ENCODE measurements around the gene TSPOAP1.
A peak's percentile ranks its signal among the peaks of the same experiment; 100 is the strongest.

- TF ChIP-seq CTCF (IDR thresholded peaks at IDR 0.05; ENCODE audit: low read depth, low read length): peak; percentile 36
- TF ChIP-seq, protein P1, sequence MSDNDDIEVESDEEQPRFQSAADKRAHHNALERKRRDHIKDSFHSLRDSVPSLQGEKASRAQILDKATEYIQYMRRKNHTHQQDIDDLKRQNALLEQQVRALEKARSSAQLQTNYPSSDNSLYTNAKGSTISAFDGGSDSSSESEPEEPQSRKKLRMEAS (IDR thresholded peaks at IDR 0.05; ENCODE audit: low read depth, low read length): peak; percentile 36; the same call in 1 of the 2 replicates
These were observed 20.2 kb downstream of the TSPOAP1 start for GRCh38 chr17:58308173-58308984.
